DMS53 treated with DMSO at 0.1 percent for 48 hours (cell line): ENCODE results near the gene DIP2C.
A peak's percentile ranks its signal among the peaks of the same experiment; 100 is the strongest.
"Not testable (repeated sequence)": the region's sequence is repeated elsewhere in the genome, so short reads cannot be mapped to it uniquely, and the experiment has no call there.

ENCODE experiments used
- DNase-seq: peaks from one replicate; lab custom pipeline; 2025; ENCODE audit not compliant: unreplicated experiment; lab: John Stamatoyannopoulos, UW

The DIP2C gene

GRCh38 chr10:398954-399353 is 290.5 kb downstream of the DIP2C start:
- no peak for DNase-seq

- no peak for DNase-seq
Measured at GRCh38 chr10:397321-398068, 292.0 kb downstream of the DIP2C start.

- no peak for DNase-seq
Measured at GRCh38 chr10:396535-397220, 292.8 kb downstream of the DIP2C start.

GRCh38 chr10:396107-396506 is 293.4 kb downstream of the DIP2C start:
- DNase-seq, result no peak

GRCh38 chr10:395665-396064 is 293.8 kb downstream of the DIP2C start:
- no peak for DNase-seq

GRCh38 chr10:394439-395101 is 294.9 kb downstream of the DIP2C start:
- not testable (repeated sequence) for DNase-seq

- DNase-seq, result no peak
Measured at GRCh38 chr10:393787-394438, 295.6 kb downstream of the DIP2C start.

GRCh38 chr10:393106-393745 is 296.2 kb downstream of the DIP2C start:
- DNase-seq, result no peak

GRCh38 chr10:392705-393037 is 296.8 kb downstream of the DIP2C start:
- DNase-seq, result no peak

- no peak for DNase-seq
Measured at GRCh38 chr10:391847-392704, 297.4 kb downstream of the DIP2C start.

- DNase-seq, result peak; percentile 9
Measured at GRCh38 chr10:391305-391704, 298.2 kb downstream of the DIP2C start.

- DNase-seq, result no peak
Measured at GRCh38 chr10:390449-391100, 298.9 kb downstream of the DIP2C start.

- DNase-seq, result no peak
Measured at GRCh38 chr10:389836-390448, 299.5 kb downstream of the DIP2C start.

- no peak for DNase-seq
Measured at GRCh38 chr10:389261-389790, 300.1 kb downstream of the DIP2C start.

- DNase-seq, result no peak
Measured at GRCh38 chr10:388661-389045, 300.8 kb downstream of the DIP2C start.

GRCh38 chr10:387909-388660 is 301.4 kb downstream of the DIP2C start:
- peak; percentile 7 for DNase-seq

GRCh38 chr10:387593-387891 is 301.9 kb downstream of the DIP2C start:
- DNase-seq, result no peak

- no peak for DNase-seq
Measured at GRCh38 chr10:386771-387592, 302.5 kb downstream of the DIP2C start.
